ENCODE measurements around the gene VILL.

VILL gene

DNA sequence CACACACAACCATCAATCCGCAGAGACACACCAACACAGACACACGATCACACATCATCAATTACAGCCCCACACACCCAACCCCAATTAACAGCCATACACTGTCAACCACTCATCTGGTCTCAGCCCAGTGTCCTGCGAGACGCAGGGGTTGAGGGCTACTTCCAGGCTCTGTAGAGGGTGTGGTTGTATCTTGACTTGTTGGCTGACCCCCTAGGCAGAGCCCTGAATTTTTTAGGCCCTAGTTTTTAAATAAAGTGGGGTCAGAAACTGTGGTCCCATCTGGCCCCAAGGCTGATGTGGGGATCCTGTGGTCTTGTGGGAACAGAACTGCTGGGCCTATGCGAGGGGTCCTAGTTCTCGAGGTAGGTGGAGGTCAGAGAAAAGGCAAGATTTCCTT lies 9.2 kb downstream of the VILL start:
- Histone ChIP-seq H3K36me3 (ENCODE audit: control insufficient read depth in 5 of 5, insufficient read depth in 5 of 5, low read length in 5 of 5) (peaks cover 0 to 35% (median 18%) of the 10 kb centered on the region in 5 donors), H3K27ac (ENCODE audit: low read depth, low read length) (no peak overlapping the region), H3K9me3 (ENCODE audit: control insufficient read depth in 5 of 5, low read length in 5 of 5) (no peaks in the 10 kb centered on the region), H3K27me3 (ENCODE audit: control insufficient read depth in 5 of 5, insufficient read depth in 4 of 5, low read length in 5 of 5) (no peaks in the 10 kb centered on the region), H3K4me1 (ENCODE audit: control insufficient read depth in 5 of 5, insufficient read depth in 5 of 5, low read length in 5 of 5) (peaks cover 0 to 42% (median 23%) of the 10 kb centered on the region in 5 donors), H3K9ac (ENCODE audit: low read length in 5 of 5) (no peak overlapping the region), H3K4me3 (ENCODE audit: low read depth in 1 of 5, low read length in 5 of 5) (no peak overlapping the region)

DNA sequence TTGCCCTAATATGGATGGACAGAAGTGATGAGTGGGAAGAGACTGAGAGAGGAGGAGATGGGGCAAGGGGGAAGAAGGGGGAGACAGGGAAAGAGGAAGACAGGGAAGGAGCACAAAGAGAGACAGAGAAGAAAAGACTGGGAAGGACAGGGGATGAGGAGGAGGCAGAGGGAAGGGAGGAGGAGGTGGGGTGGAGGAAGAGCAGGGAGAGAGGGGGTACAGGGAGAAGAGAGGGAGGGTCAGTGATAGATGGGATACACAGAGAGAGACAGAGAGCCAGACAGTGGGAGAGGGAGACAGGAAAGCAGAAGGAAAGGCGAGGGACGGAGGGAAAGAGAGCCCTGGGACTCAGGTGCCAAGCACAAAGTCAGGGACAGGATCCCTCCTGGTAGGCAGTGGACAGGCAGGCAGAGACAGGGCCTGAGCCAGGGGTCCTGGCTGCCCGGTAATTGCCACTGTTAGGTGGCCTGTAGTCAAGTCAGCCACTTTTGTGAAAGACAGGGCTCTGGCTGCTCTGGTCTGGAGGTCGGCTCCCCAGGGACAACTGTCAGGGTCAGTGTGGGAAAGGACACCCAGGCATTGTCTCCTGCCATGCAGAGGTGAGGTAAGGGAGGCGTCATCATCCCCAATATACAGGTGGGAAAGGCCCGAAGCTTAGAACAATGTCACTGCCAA lies 9.8 kb downstream of the VILL start:
- Histone ChIP-seq H3K9me3 (ENCODE audit: control insufficient read depth in 5 of 5, low read length in 5 of 5) (no peaks in the 10 kb centered on the region), H3K4me1 (ENCODE audit: control insufficient read depth in 5 of 5, insufficient read depth in 5 of 5, low read length in 5 of 5) (peaks cover 0 to 38% (median 19%) of the 10 kb centered on the region in 5 donors), H3K27me3 (ENCODE audit: control insufficient read depth in 5 of 5, insufficient read depth in 4 of 5, low read length in 5 of 5) (no peaks in the 10 kb centered on the region), H3K4me3 (ENCODE audit: low read depth in 1 of 5, low read length in 5 of 5) (no peak overlapping the region), H3K9ac (ENCODE audit: low read length in 5 of 5) (no peak overlapping the region), H3K36me3 (ENCODE audit: control insufficient read depth in 5 of 5, insufficient read depth in 5 of 5, low read length in 5 of 5) (peaks cover 0 to 34% (median 21%) of the 10 kb centered on the region in 5 donors), H3K27ac (ENCODE audit: low read depth, low read length) (no peak overlapping the region)

DNA sequence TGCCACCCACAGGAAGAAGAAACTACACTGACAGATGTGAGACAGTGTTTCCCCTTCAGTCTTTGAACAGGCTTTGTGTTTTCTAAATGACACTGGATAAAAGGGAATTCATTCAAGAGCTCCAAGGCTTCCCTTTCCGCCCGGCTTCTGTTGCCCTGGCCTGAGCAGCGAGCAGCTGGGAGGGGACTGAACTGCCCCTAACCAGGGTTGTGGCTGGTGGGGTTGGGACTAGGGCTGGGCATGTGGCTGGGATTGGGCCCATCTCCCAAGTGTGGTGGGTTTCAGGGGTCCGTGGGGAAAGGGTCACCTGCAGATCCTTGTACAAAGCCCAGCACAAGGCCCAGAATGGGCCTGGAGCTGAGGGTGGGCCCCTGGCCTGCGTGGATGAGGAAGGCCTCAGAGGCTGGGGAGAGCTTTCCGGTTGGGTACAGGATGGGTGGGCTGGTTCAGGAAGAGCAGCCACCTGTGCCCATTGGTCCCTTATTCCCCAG lies 10.4 kb downstream of the VILL start:
- Histone ChIP-seq H3K9ac (ENCODE audit: low read length in 5 of 5) (no peak overlapping the region), H3K9me3 (ENCODE audit: control insufficient read depth in 5 of 5, low read length in 5 of 5) (no peaks in the 10 kb centered on the region), H3K36me3 (ENCODE audit: control insufficient read depth in 5 of 5, insufficient read depth in 5 of 5, low read length in 5 of 5) (peaks cover 0 to 33% (median 25%) of the 10 kb centered on the region in 5 donors), H3K4me3 (ENCODE audit: low read depth in 1 of 5, low read length in 5 of 5) (no peak overlapping the region), H3K27me3 (ENCODE audit: control insufficient read depth in 5 of 5, insufficient read depth in 4 of 5, low read length in 5 of 5) (no peaks in the 10 kb centered on the region), H3K4me1 (ENCODE audit: control insufficient read depth in 5 of 5, insufficient read depth in 5 of 5, low read length in 5 of 5) (peaks cover 0 to 37% (median 19%) of the 10 kb centered on the region in 5 donors), H3K27ac (ENCODE audit: low read depth, low read length) (no peak overlapping the region)

DNA sequence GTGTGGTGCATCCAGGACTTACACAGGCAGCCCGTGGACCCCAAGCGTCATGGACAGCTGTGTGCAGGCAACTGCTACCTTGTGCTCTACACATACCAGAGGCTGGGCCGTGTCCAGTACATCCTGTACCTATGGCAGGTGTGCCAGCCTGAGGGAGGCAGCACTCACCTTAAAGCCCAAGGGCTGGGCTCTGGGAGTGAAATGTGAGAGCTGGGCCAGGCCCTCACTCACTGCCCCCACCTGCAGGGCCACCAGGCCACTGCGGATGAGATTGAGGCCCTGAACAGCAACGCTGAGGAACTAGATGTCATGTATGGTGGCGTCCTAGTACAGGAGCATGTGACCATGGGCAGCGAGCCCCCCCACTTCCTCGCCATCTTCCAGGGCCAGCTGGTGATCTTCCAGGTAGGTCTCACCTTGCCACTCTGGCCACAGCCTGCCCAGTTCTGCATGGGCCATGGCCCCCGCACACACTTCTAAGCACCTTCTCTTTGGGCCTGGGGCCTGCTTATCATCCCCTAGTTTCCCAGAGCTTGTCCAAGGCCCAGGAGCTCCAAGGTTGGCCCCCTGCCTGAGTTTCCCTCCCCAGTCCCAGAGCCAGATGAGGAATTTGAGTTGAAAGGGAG lies 11.0 kb downstream of the VILL start:
- Histone ChIP-seq H3K4me1 (ENCODE audit: control insufficient read depth in 5 of 5, insufficient read depth in 5 of 5, low read length in 5 of 5) (peaks cover 0 to 37% (median 19%) of the 10 kb centered on the region in 5 donors), H3K9ac (ENCODE audit: low read length in 5 of 5) (no peak overlapping the region), H3K4me3 (ENCODE audit: low read depth in 1 of 5, low read length in 5 of 5) (no peak overlapping the region), H3K27me3 (ENCODE audit: control insufficient read depth in 5 of 5, insufficient read depth in 4 of 5, low read length in 5 of 5) (no peaks in the 10 kb centered on the region), H3K9me3 (ENCODE audit: control insufficient read depth in 5 of 5, low read length in 5 of 5) (no peaks in the 10 kb centered on the region), H3K36me3 (ENCODE audit: control insufficient read depth in 5 of 5, insufficient read depth in 5 of 5, low read length in 5 of 5) (peaks cover 0 to 39% (median 31%) of the 10 kb centered on the region in 5 donors), H3K27ac (ENCODE audit: low read depth, low read length) (no peak overlapping the region)

DNA sequence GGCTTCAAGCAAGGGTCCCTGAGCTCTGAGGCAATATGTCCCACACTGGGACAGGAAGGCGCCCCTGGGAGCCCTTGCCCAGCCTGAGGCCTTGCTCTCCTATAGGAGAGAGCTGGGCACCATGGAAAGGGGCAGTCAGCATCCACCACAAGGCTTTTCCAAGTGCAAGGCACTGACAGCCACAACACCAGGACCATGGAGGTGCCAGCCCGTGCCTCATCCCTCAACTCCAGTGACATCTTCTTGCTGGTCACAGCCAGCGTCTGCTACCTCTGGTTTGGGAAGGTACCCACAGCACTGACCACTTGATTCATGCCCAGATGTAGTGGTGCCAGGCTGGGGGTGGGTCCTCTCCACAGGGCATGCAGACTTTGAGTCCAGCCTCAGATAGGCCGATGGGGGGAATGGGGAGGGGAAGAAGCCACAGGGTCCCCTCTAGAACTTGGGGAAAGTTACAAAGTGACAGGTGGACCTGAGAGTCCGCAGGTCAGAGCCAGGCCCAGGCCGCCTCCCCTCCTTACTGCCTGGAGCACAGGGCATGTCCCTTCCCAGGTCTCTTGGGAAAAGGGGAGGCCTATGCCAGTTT lies 11.8 kb downstream of the VILL start:
- Histone ChIP-seq H3K4me1 (ENCODE audit: control insufficient read depth in 5 of 5, insufficient read depth in 5 of 5, low read length in 5 of 5) (peaks cover 0 to 29% (median 19%) of the 10 kb centered on the region in 5 donors), H3K9ac (ENCODE audit: low read length in 5 of 5) (no peak overlapping the region), H3K27me3 (ENCODE audit: control insufficient read depth in 5 of 5, insufficient read depth in 4 of 5, low read length in 5 of 5) (no peaks in the 10 kb centered on the region), H3K36me3 (ENCODE audit: control insufficient read depth in 5 of 5, insufficient read depth in 5 of 5, low read length in 5 of 5) (peaks cover 0 to 47% (median 39%) of the 10 kb centered on the region in 5 donors), H3K27ac (ENCODE audit: low read depth, low read length) (no peak overlapping the region), H3K4me3 (ENCODE audit: low read depth in 1 of 5, low read length in 5 of 5) (no peak overlapping the region), H3K9me3 (ENCODE audit: control insufficient read depth in 5 of 5, low read length in 5 of 5) (no peaks in the 10 kb centered on the region)

DNA sequence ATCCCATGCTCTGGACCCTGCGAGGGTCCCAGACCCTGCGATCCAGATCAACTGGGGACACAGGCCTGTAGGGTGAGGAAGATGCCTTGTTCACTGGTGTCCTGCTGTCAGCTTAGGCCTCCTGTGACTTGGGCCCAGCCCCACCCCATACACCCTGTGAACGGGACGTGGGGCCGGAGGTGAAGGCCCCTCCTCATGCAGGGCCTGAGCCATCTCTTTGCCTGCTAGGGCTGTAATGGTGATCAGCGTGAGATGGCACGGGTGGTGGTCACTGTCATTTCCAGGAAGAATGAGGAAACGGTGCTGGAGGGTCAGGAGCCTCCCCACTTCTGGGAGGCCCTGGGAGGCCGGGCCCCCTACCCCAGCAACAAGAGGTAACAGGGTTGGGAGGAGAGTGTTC lies 12.4 kb downstream of the VILL start:
- Histone ChIP-seq H3K27ac (ENCODE audit: low read depth, low read length) (no peak overlapping the region), H3K4me3 (ENCODE audit: low read depth in 1 of 5, low read length in 5 of 5) (no peak overlapping the region), H3K9ac (ENCODE audit: low read length in 5 of 5) (no peak overlapping the region), H3K4me1 (ENCODE audit: control insufficient read depth in 5 of 5, insufficient read depth in 5 of 5, low read length in 5 of 5) (peaks cover 0 to 27% (median 17%) of the 10 kb centered on the region in 5 donors), H3K9me3 (ENCODE audit: control insufficient read depth in 5 of 5, low read length in 5 of 5) (no peaks in the 10 kb centered on the region), H3K27me3 (ENCODE audit: control insufficient read depth in 5 of 5, insufficient read depth in 4 of 5, low read length in 5 of 5) (no peaks in the 10 kb centered on the region), H3K36me3 (ENCODE audit: control insufficient read depth in 5 of 5, insufficient read depth in 5 of 5, low read length in 5 of 5) (peaks cover 0 to 52% (median 44%) of the 10 kb centered on the region in 5 donors)

DNA sequence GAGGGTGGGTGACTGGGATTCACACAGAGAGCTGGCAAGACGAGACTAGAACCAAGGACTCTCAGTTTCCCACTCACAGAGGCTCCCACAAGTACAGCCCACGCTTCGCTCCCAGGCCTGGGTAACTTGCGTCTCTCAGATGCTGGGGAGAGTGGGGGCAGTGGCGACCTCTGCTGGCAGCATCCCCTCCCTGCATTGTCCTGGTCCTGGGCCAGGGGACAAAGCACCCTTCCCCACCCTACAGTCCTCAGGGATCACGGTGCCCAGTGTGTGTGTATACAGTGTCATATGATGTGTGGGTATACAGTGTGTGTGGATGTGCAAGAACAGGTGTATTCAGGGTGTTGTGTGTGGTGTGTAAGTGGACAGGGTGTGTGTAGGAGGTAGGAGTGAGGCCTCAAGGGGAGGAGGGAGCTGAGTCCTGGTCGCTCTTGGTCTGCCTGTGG lies 12.8 kb downstream of the VILL start:
- H3K27me3 ChIP-seq (ENCODE audit: control insufficient read depth in 5 of 5, insufficient read depth in 4 of 5, low read length in 5 of 5) = no peaks in the 10 kb centered on the region
- H3K9me3 ChIP-seq (ENCODE audit: control insufficient read depth in 5 of 5, low read length in 5 of 5) = no peaks in the 10 kb centered on the region
- H3K4me1 ChIP-seq (ENCODE audit: control insufficient read depth in 5 of 5, insufficient read depth in 5 of 5, low read length in 5 of 5) = peaks cover 0 to 23% (median 13%) of the 10 kb centered on the region in 5 donors
- H3K27ac ChIP-seq (ENCODE audit: low read depth, low read length) = no peak overlapping the region
- H3K36me3 ChIP-seq (ENCODE audit: control insufficient read depth in 5 of 5, insufficient read depth in 5 of 5, low read length in 5 of 5) = peaks cover 0 to 57% (median 49%) of the 10 kb centered on the region in 5 donors
- no peak overlapping the region for H3K4me3 ChIP-seq (ENCODE audit: low read depth in 1 of 5, low read length in 5 of 5)
- H3K9ac ChIP-seq (ENCODE audit: low read length in 5 of 5) = peak overlapping the region in 1 of 5 donors; percentile 5

DNA sequence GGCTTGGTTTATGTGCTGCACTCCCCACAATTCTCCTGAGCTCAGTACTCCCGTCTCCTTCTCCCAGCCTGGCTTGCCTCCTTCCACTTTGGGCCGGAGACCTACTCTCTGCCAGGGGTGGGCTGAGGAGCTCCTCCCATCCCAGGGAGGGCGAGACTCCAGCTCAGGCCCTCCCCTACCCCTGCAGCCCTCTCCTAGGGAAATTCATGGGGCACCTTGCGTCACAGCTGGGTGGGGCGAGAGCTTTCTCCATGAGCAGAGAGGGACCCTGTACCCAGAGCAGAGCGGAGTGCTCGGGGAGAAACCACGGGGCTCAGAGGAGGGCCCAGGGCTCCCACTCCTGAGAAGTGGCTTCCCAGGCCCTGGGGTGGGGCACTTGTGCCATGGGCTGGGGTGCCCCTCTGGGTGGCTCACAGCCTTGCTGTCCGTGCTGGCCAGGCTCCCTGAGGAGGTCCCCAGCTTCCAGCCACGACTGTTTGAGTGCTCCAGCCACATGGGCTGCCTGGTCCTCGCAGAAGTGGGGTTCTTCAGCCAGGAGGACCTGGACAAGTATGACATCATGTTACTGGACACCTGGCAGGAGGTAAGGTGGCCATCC lies 13.3 kb downstream of the VILL start:
- peaks cover 0 to 62% (median 54%) of the 10 kb centered on the region in 5 donors for H3K36me3 ChIP-seq (ENCODE audit: control insufficient read depth in 5 of 5, insufficient read depth in 5 of 5, low read length in 5 of 5)
- no peaks in the 10 kb centered on the region for H3K9me3 ChIP-seq (ENCODE audit: control insufficient read depth in 5 of 5, low read length in 5 of 5)
- peaks cover 0 to 19% (median 9%) of the 10 kb centered on the region in 5 donors for H3K4me1 ChIP-seq (ENCODE audit: control insufficient read depth in 5 of 5, insufficient read depth in 5 of 5, low read length in 5 of 5)
- no peak overlapping the region for H3K27ac ChIP-seq (ENCODE audit: low read depth, low read length)
- no peak overlapping the region for H3K4me3 ChIP-seq (ENCODE audit: low read depth in 1 of 5, low read length in 5 of 5)
- no peaks in the 10 kb centered on the region for H3K27me3 ChIP-seq (ENCODE audit: control insufficient read depth in 5 of 5, insufficient read depth in 4 of 5, low read length in 5 of 5)
- peak overlapping the region in 1 of 5 donors; percentile 41 for H3K9ac ChIP-seq (ENCODE audit: low read length in 5 of 5)

DNA sequence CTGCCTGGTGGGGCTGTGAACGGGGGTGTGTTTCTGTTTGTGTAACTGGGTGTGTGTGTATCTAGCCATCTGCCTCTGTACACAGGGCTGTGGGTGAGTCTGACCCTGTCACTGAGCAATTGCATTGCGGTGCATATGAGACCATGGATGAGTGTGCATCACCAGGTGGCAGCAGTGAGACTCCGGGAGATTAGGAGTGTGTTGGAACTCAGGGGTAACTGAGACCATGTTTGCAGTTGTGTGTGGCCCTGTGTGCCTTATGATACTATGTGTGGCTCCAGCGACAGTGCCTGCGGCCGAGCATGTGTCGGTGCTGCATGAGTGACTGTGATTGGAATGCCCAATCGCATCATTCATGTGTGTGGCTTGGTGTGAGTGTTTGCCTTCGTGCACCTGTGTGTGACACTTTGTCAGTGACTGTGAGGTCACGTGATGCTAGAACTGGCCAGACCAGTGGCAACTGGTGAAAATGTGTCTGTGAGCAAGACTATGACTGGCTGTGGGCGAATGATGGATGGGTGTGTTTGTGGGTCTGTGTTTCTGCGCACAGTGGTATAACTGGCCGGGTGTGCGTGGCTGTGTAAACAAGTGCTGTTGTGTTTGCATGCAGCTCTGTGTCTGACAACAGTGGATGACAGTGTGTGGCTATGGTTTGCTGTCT lies 14.0 kb downstream of the VILL start:
- no peaks in the 10 kb centered on the region for H3K27me3 ChIP-seq (ENCODE audit: control insufficient read depth in 5 of 5, insufficient read depth in 4 of 5, low read length in 5 of 5)
- H3K9me3 ChIP-seq (ENCODE audit: control insufficient read depth in 5 of 5, low read length in 5 of 5) = no peaks in the 10 kb centered on the region
- H3K27ac ChIP-seq (ENCODE audit: low read depth, low read length) = no peak overlapping the region
- H3K4me1 ChIP-seq (ENCODE audit: control insufficient read depth in 5 of 5, insufficient read depth in 5 of 5, low read length in 5 of 5) = peaks cover 0 to 15% (median 7%) of the 10 kb centered on the region in 5 donors
- no peak overlapping the region for H3K4me3 ChIP-seq (ENCODE audit: low read depth in 1 of 5, low read length in 5 of 5)
- peak overlapping the region in 1 of 5 donors; percentile 41 for H3K9ac ChIP-seq (ENCODE audit: low read length in 5 of 5)
- H3K36me3 ChIP-seq (ENCODE audit: control insufficient read depth in 5 of 5, insufficient read depth in 5 of 5, low read length in 5 of 5) = peaks cover 0 to 66% (median 60%) of the 10 kb centered on the region in 5 donors

All from subcutaneous abdominal adipose tissue (tissue), 5 donors.